Astrocyte (in vitro differentiated cells and primary cell): ENCODE measurements around the gene SLC9B1. TPM values are rescaled to one million over a fixed set of nuclear protein-coding genes. Genes with fewer than 3 reads are reported as not detected.
"Not testable (repeated sequence)": the region's sequence is repeated elsewhere in the genome, so short reads cannot be mapped to it uniquely, and the experiment has no call there.

ENCODE experiments used
- DNase-seq: peaks from one replicate; pipeline ENCODE4 v3.0.0-alpha.2; 2010; ENCODE audit warnings: low read depth
- FAIRE-seq: peaks from 2 replicates; lab custom pipeline; 2011; peaks lifted over from hg19 to GRCh38; lab: Jason Lieb, UNC
- H2AFZ ChIP-seq: 2 replicates; pipeline ENCODE4 v1.6.0; 2012; ENCODE audit warnings: low read depth, low read length, inconsistent platforms
- H3K27ac ChIP-seq: 2 replicates; pipeline ENCODE4 v1.5.1; 2011; ENCODE audit warnings: low read depth, low read length, inconsistent platforms
- H3K27me3 ChIP-seq: 2 replicates; pipeline ENCODE4 v1.6.0; 2011; ENCODE audit warnings: low read length, inconsistent platforms; ENCODE audit not compliant: insufficient read depth
- H3K36me3 ChIP-seq: 2 replicates; pipeline ENCODE4 v1.5.1; 2011; ENCODE audit warnings: low read length, inconsistent platforms; ENCODE audit not compliant: insufficient read depth
- H3K4me1 ChIP-seq: 2 replicates; pipeline ENCODE4 v1.5.1; 2011; ENCODE audit warnings: low read length, inconsistent platforms; ENCODE audit not compliant: insufficient read depth
- H3K4me2 ChIP-seq: 2 replicates; pipeline ENCODE4 v1.6.0; 2012; ENCODE audit warnings: low read length, inconsistent platforms
- H3K4me3 ChIP-seq: 2 replicates; pipeline ENCODE4 v1.5.1; 2011; ENCODE audit warnings: low read depth, mild to moderate bottlenecking, low read length, inconsistent platforms; ENCODE audit not compliant: insufficient read depth
- H3K79me2 ChIP-seq: 2 replicates; pipeline ENCODE4 v1.6.0; 2012; ENCODE audit warnings: mild to moderate bottlenecking, low read length, inconsistent platforms; ENCODE audit not compliant: insufficient read depth
- H3K9ac ChIP-seq: 2 replicates; pipeline ENCODE4 v1.6.0; 2012; ENCODE audit warnings: mild to moderate bottlenecking, low read length, inconsistent platforms
- H3K9me3 ChIP-seq: 2 replicates; pipeline ENCODE4 v1.5.1; 2012; ENCODE audit warnings: low read depth, mild to moderate bottlenecking, low read length, inconsistent platforms; ENCODE audit not compliant: insufficient read depth
- H4K20me1 ChIP-seq: 2 replicates; pipeline ENCODE4 v1.6.0; 2012; ENCODE audit warnings: low read length, inconsistent platforms; ENCODE audit not compliant: insufficient read depth
- H3K27ac Mint-ChIP-seq: one replicate; pipeline ENCODE4 v1.8.0; 2021; ENCODE audit warnings: mild to moderate bottlenecking, mixed read lengths; ENCODE audit not compliant: unreplicated experiment
- H3K27me3 Mint-ChIP-seq: one replicate; pipeline ENCODE4 v1.8.0; 2021; ENCODE audit warnings: low read depth, mixed read lengths; ENCODE audit not compliant: unreplicated experiment
- H3K36me3 Mint-ChIP-seq: one replicate; pipeline ENCODE4 v1.8.0; 2021; ENCODE audit warnings: low read depth, mixed read lengths; ENCODE audit not compliant: unreplicated experiment
- H3K4me1 Mint-ChIP-seq: one replicate; pipeline ENCODE4 v1.8.0; 2021; ENCODE audit warnings: low read depth, mixed read lengths; ENCODE audit not compliant: unreplicated experiment
- H3K4me3 Mint-ChIP-seq: one replicate; pipeline ENCODE4 v1.8.0; 2021; ENCODE audit warnings: mild to moderate bottlenecking, moderate library complexity, mixed read lengths; ENCODE audit not compliant: unreplicated experiment
- H3K9me3 Mint-ChIP-seq: one replicate; pipeline ENCODE4 v1.8.0; 2021; ENCODE audit warnings: mild to moderate bottlenecking, mixed read lengths; ENCODE audit not compliant: unreplicated experiment
- CTCF ChIP-seq: IDR thresholded peaks from 2 replicates; pipeline ENCODE4 v1.5.1; 2011; ENCODE audit warnings: low read depth, mild to moderate bottlenecking, inconsistent platforms, low read length, moderate library complexity; ENCODE audit not compliant: insufficient read depth
- EZH2 ChIP-seq: IDR thresholded peaks from 2 replicates; pipeline ENCODE4 v1.6.1; 2012; ENCODE audit warnings: mild to moderate bottlenecking, low read length, inconsistent platforms; ENCODE audit not compliant: insufficient read depth
- total RNA-seq: library from RNA; stranded (reverse); gene quantifications from 2 replicates; pipeline ENCODE4 v1.2.1, GENCODE V29; 2021

Gene SLC9B1
- total RNA-seq, 1 donor from 2014 or later, result 0.16 TPM

DNA sequence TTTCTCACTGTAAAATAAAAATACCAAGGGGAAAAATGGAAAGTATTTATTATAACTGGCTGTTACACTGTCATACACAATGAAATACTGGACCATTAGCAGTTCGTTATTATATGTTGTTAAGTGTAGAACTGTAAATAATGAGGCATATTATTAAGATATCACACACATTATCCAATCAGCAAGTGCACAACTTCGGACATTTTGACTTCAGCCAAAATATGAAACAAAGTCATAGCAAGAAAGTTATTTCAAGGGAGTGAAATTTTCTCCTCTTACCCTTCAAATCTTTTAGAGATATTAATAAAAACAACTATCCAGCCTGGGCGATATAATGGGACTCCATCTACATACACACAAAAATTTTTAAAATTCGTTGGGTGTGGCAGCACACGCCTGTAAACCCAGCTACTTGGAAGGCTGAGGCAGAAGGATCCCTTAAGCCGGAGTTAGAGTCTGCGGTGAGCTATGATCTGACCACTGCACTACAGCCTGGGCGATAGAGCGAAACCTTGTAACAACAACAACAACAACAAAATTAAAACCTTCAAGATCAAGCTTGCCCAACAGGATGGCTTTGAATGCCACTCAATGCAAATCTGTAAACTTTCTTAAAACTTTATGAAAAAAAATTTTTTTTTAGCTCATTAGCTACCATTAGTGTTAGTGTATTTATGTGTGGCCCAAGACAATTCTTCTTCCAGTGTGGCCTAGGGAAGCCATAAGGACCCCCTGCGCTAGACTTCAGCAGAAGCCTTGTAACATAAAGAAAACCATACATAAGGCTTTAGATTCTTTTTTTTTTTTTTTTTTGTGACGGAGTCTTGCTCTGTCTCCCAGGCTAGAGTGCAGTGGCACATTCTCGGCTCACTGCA, 152.0 kb downstream of the SLC9B1 start:
- Histone ChIP-seq H3K4me2 (peak overlapping the region; percentile 88), H3K27me3 (no peaks in the 10 kb centered on the region), H2AFZ (peak overlapping the region; percentile 99)

DNA sequence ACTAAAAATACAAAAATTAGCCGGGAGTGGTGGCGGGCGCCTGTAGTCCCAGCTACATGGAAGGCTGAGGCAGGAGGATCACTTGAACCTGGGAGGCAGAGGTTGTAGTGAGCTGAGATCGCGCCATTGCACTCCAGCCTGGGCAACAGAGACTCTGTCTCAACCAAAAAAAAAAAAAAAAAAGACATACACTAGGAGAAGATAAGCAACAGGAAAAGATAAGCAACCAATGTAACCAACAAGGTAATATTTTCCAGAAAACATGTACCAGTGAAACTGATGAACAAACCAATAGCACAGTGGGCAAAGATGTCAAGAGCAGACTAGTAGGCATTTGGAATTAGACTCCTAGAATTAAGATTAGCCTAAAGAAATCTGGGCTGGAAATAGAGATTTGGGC, 154.2 kb downstream of the SLC9B1 start:
- H3K36me3 ChIP-seq, H3K9ac ChIP-seq, H2AFZ ChIP-seq, H3K4me1 ChIP-seq, H3K27me3 Mint-ChIP-seq, H3K27ac ChIP-seq, H3K27me3 ChIP-seq, H3K9me3 ChIP-seq, H3K27ac Mint-ChIP-seq, H3K9me3 Mint-ChIP-seq, H3K36me3 Mint-ChIP-seq, H3K4me2 ChIP-seq, H3K4me3 ChIP-seq, H3K4me1 Mint-ChIP-seq, H4K20me1 ChIP-seq, DNase-seq, FAIRE-seq, H3K4me3 Mint-ChIP-seq: not testable (repeated sequence)
- peaks cover 12% of the 10 kb centered on the region for H3K79me2 ChIP-seq

More for the DNA sequence above, 152.0 kb downstream of the SLC9B1 start:
- H3K27ac Mint-ChIP-seq, result peak overlapping the region; percentile 53
- Histone ChIP-seq H3K9me3 (no peaks in the 10 kb centered on the region), H4K20me1 (no peaks in the 10 kb centered on the region), H3K4me1 (peaks cover 6% of the 10 kb centered on the region), H3K27ac (no peak overlapping the region), H3K4me3 (no peak overlapping the region), H3K79me2 (peaks cover 33% of the 10 kb centered on the region), H3K9ac (no peak overlapping the region), H3K36me3 (no peaks in the 10 kb centered on the region)
- H3K4me3 Mint-ChIP-seq, result peak overlapping the region; percentile 85
- peaks cover 8% of the 10 kb centered on the region for H3K4me1 Mint-ChIP-seq
- peaks cover 2% of the 10 kb centered on the region for H3K36me3 Mint-ChIP-seq
- H3K9me3 Mint-ChIP-seq, result no peaks in the 10 kb centered on the region
- FAIRE-seq, result no peak
- DNase-seq, result no peak
- no peaks in the 10 kb centered on the region for H3K27me3 Mint-ChIP-seq
- TF ChIP-seq CTCF, result no peak
- no peak for TF ChIP-seq EZH2

DNA sequence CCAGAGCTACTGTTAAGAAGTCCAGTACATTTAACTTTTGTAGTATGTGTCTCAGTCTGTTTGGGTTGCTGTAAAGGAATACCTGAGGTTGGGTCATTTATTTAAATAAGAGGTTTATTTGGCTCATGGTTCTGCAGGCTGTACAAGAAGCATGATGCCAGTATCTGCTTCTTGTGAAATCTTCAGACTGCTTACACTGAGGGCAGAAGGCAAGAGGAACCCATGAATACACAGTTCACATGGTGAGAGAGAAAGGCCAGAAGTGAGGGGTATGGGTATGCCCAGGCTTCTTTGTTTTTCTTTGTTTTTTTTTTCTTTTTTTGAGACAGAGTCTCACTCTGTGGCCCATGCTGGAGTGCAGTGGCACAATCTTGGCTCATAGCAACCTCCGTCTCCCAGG, 156.8 kb downstream of the SLC9B1 start:
- no peaks in the 10 kb centered on the region for H3K79me2 ChIP-seq
- Mint-ChIP-seq H3K9me3 (peaks cover 17% of the 10 kb centered on the region), H3K27ac (no peak overlapping the region), H3K27me3 (no peaks in the 10 kb centered on the region), H3K36me3 (peaks cover 10% of the 10 kb centered on the region), H3K4me3 (no peak overlapping the region), H3K4me1 (no peaks in the 10 kb centered on the region)
- peaks cover 2% of the 10 kb centered on the region for H3K9me3 ChIP-seq
- no peak overlapping the region for H3K4me3 ChIP-seq
- no peak for DNase-seq
- H3K4me1 ChIP-seq, result no peaks in the 10 kb centered on the region
- FAIRE-seq, result no peak
- no peak overlapping the region for H3K27ac ChIP-seq
- no peak overlapping the region for H3K9ac ChIP-seq
- no peaks in the 10 kb centered on the region for H3K36me3 ChIP-seq
- H3K4me2 ChIP-seq, result no peak overlapping the region
- H3K27me3 ChIP-seq, result no peaks in the 10 kb centered on the region
- TF ChIP-seq CTCF (no peak), EZH2 (no peak)
- no peak overlapping the region for H2AFZ ChIP-seq
- no peaks in the 10 kb centered on the region for H4K20me1 ChIP-seq
